NCI-H82 (cell line): Measurements from ENCODE around the gene MAGEA9B.
A peak's percentile ranks its signal among the peaks of the same experiment; 100 is the strongest.
"Not testable (repeated sequence)": the region's sequence is repeated elsewhere in the genome, so short reads cannot be mapped to it uniquely, and the experiment has no call there.

ENCODE experiments used
- DNase-seq: peaks from one replicate; lab custom pipeline; 2025; lab: John Stamatoyannopoulos, UW

Gene MAGEA9B, protein sequence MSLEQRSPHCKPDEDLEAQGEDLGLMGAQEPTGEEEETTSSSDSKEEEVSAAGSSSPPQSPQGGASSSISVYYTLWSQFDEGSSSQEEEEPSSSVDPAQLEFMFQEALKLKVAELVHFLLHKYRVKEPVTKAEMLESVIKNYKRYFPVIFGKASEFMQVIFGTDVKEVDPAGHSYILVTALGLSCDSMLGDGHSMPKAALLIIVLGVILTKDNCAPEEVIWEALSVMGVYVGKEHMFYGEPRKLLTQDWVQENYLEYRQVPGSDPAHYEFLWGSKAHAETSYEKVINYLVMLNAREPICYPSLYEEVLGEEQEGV

DNA sequence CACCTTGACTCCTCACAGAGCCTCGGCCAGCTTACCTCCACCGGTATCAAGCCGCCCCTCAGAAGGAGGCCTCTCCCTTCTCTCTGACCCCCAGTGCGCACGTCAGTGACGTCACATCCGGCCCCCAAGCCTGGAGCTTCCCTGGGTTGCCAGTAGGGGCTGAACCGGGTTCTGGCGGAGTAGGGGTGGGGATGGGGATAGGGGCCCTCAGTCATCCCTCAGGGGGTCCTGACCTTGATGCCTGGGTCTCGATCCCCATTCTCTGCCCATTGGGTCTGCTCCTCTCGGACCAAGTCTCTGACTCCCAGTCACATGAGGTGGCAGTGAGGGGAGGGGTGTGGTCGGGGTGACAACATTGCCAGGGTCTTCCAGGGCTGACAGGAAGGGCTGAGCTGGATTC lies at the start of gene MAGEA9B:
MAGEA9B (minus strand) TSS at position 101 of the 400 bp plus-strand sequence. CDS start 4,280 bp downstream, outside the sequence.
- DNase-seq = not testable (repeated sequence)

DNA sequence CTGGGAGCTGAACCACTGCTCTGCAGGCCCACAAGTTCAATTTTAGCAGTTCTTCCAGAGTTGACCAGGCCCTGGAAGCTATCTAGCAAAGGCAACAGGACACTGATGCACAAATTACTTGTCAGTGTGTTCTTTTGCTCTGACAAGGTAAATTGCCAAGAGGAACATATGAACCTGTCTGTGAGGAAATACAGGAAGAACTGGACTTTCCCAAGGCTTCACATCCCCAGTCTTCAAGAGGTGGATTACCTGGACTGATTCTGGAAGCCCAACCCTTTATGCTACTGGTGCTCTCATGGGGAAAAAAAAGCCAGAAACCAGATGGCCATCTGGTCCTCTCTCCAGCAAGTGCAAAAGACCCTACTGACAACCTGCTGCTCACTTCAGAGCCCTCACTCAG lies 46.3 kb upstream of the MAGEA9B start:
- DNase-seq = no peak

DNA sequence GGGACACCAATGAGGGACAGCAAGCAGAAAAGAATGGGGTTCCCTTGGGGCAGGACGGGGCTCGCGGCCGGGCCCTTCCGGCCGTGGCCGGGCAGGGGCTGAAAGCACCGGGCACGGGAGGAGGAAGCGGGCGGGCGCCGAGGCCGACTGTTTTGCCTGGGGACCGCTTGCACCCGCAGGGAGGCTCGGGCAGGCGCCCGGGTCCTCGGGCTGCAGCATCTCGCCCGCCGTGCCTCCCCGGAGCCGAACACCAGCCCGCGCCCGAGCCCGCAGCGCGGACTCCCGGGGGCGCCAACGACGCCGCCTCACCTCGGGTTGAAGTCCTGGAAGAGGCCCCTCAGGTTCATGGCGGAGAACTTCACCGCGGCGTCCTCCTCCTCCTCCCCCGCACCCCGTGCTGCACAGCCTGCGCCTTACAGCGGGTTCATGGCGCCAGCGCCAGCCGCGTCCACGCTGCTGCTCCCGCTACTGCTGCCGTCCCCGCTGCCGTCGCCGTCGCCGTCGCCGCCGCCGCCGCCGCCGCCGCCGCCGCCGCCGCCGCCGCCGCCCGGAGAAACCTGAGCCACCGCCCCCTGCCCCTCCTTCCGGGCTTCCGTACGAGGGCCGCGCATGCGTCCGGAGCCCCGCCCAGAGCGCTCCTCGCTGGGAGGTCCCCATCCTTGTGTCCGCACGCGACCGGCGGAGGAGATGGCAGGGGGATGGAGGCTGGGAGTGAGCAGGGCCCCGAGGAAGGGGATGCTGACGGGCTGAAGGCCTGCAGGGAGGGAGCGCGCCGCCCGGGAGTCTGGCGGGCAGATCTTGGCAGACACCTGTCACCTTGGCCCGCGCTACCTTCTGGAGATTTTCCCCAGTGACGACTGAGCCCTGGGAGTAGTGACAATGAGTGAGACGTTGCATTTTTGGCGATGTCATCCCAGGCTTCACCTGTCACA lies 44.2 kb upstream of the MAGEA9B start, which contains the start of gene TMEM185A:
TMEM185A (minus strand) TSS at position 559 of the 932 bp plus-strand sequence; CDS start at position 347, 212 bp downstream.
- peak; percentile 82 for DNase-seq

DNA sequence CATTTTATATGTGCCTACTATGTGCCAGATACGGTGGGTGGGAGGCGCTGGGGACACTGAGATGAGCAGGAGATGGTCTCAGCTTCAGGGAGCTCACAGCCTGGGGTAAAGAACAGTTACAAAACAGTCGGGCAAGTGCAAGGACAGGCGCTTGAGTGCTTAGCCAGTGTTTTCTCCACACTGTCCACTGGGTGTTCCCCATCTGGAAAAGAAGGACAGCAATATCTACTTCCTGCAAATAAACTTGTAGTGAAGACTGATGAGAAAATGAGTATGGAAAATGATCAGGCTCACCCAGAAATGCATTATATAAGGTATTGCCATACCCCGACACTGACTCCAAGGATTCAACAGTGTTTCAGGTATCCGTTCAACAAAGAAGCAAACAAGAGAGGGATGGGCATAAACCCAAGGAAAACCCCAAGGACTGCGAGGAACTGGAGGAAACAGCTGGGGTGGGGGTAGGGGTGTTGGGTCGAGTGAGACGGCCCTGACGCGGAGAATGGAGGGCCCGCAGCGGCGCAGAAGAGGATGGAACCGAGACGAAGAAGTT lies 43.5 kb upstream of the MAGEA9B start:
- DNase-seq = peak; percentile 47

DNA sequence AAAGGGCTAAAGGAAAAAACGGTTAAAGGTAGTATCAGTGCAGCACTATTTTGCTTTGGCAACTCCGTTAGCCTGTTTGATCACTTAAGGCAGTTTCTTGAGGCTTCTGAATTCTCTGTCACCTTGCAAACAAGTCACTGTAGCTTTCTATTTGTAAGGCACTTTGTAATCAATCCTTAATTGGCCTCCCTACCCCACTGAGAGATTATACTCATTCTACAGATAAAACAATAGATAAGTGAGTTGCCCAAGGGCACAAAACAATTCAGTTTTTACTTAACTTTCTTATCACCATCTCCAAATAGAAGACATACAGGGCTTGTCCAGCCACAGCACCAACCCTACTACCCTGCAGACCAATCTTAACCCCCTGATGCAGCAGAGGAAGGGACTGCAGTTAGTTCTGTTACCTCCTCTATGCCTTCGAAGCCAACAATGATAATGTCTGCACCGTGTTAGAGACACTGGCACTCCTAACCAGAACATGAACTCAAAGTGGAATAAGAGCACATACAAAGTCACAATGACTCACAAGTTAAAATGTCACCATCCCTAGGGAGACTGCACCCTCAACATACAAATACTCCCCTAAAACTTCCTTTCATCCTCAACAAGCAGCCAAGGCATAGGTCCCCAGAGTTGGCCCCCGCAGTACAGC lies 42.6 kb upstream of the MAGEA9B start:
- no peak for DNase-seq

DNA sequence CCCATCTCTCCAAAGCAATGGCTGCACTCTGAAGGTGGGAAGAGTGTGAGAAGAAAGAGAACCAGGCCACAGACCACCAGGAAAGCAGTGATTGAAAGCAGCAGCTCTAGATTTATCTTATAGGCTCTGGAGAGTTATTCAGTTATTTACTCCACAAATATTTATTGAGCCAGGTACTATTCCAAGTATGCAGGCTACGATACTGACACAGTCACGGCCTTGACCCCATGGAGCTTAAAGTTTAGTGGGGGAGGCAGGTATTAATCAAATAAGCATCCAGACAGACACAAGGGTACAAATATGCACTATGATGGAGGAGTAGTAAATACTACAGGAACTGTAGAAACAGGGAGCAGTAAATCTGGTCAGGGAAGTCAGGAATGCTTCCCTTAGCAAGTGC lies 41.5 kb upstream of the MAGEA9B start:
- no peak for DNase-seq

DNA sequence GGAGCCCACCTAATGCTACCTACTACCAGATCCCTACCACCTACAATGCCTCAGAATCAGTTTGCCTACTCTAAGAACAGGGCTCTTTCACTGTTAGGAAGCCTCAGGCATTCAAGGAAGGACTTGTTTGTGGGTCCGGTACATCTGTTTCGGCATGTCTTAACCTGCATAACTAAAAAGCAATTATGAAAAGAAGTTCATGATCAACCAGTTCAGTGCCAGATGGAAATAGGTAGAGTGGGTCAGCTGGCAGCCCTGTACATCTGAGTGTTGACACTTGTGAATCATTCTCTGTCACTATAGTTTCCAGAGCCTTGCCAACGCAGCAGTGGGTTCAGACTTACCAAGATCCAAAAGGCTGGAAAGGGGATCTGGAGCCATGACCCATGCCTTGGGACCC lies 41.0 kb upstream of the MAGEA9B start:
- DNase-seq = no peak

DNA sequence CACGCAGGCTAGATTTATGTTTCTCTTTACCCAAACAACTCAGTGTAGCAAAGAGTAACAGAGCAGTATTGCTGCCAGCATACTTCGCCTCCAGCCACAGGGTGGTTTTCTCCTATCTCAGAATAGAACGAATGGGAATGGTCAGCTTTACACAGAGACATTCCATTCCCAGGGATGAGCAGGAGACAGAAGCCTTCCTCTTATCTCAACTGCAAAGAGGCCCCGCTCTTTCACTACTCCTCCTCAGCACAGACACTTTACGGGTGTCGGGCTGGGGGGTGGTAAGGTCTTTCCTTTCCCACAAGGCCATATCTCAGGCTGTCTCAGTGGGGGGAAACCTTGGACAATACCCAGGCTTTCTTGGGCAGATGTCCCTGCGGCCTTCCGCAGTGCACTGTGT lies 39.6 kb upstream of the MAGEA9B start:
- DNase-seq = not testable (repeated sequence)

DNA sequence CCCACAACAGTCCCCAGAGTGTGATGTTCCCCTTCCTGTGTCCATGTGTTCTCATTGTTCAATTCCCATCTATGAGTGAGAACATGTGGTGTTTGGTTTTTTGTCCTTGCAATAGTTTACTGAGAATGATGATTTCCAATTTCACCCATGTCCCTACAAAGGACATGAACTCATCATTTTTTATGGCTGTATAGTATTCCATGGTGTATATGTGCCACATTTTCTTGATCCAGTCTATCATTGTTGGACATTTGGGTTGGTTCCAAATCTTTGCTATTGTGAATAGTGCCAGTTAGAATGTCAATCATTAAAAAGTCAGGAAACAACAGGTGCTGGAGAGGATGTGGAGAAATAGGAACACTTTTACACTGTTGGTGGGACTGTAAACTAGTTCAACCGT lies 32.4 kb upstream of the MAGEA9B start:
- not testable (repeated sequence) for DNase-seq

DNA sequence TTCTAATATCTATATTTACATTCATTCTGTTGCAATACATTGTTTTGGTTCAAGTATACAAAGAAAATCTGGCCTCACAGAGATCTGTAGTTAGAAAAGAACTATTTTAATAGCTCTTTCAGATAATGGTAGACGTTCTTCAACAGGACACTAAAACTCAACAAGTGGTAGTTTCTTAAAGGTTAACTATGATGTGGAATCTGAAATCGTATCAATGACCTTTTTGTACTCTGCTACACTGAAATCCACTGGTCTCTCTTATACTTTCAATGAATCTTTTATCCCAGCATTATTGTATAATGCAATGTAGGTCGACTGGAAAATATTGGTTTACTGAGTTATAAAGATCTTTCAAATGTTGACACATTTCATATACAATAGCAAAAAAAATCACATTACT lies 31.6 kb upstream of the MAGEA9B start:
- DNase-seq = no peak

DNA sequence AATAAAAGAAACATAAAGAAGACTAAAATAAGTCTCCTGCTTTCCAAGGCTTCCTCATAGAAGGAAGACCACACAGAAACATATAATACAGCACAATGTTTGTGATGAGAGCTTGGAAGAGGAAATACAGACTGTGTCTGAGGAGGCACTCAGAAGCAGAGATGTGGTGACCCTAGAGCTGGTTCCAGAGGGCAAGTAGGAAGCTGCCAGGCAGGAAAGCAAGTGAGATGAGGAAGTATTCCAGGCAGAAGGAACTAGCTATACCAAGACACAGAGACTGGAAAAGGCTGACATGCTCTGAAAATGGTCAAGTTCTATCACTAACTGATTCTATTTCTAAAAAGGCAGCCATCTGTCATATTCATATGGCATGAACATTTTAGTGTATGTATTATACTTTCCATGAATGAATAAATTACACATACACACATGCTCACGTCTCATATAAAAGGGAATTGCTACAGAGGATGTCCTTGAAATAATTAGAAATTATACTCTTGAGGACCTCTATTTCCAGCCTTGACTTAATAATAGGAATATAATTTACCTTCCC lies 24.4 kb upstream of the MAGEA9B start:
- no peak for DNase-seq

DNA sequence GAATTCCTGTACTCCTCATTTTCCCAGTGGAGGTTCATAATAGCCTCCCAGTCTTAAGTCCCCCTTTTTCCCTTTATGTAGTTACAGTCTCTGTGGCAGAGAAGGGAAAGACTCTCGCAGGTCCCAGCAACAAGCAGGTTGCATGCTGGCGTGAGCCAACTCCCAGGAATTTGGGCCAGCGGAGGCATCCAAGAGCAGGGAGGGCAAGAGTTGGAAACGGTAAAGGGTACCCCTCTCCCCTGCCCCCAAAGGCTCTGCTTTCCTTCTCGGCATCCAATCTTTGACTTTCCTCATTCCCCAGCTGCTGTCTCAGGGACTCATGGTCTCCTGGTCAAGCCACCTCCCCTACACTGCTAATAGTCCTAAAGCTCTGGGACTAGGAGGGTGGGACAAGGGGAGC lies 23.3 kb upstream of the MAGEA9B start:
- no peak for DNase-seq

DNA sequence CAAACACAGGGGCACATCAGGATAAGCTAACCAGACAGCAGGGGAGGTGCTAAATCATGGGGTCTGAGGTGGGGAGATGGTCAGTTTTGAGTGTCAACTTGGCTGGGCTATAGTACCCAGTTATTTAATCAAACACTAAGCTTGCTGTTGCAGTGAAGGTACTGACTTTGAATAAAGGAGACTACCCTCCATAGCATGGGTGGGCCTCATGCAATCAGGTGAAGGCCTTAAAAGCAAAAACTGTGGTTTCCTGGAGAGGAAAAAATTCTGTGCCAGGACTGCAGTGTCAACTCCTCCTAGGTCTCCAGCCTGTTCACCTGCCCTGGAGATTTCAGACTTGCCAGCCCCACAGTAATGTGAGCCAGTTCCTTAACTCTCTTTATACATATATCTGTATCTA lies 20.4 kb upstream of the MAGEA9B start:
- no peak for DNase-seq

DNA sequence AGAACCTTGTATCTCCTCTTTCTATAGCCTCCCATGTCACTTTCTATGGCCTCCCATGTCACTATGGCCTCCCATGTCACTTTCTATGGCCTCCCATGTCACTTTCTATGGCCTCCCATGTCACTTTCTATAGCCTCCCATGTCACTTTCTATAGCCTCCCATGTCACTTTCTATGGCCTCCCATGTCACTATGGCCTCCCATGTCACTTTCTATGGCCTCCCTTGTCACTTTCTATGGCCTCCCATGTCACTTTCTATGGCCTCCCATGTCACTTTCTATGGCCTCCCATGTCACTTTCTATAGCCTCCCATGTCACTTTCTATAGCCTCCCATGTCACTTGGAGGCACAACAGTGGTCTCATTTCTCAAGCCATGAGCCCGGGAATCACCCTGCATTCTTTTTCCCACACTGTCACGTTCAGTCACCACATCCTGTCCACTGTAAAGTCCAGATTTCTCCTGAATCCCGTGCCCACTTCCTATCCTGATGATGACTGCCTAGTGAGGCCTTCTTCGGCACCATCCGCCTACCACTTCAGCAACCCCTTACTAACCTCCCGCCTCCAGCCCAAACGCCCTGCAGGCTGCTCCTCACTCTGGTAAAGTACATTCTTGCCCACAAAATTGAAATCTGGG lies 18.1 kb upstream of the MAGEA9B start:
- not testable (repeated sequence) for DNase-seq

DNA sequence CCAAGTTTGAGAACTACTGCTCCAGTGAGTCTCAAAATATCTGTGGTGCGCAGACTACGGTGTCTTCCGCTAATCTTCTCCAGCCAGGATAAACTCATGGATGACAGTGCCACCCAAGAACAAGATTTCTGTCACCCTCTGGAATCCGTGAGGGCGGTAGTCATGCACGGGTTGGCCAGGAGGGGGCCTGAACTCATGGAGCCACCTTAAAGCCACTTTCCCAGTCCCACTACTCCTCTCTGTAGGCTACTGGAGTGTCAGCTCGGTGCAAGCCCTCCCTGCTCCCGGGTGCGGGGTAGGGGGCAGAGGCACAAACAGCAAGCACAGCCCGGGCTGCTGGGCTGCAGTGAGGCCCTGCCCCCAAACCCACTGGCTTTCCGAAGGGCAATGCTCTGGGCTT lies 11.3 kb upstream of the MAGEA9B start:
- DNase-seq = not testable (repeated sequence)

DNA sequence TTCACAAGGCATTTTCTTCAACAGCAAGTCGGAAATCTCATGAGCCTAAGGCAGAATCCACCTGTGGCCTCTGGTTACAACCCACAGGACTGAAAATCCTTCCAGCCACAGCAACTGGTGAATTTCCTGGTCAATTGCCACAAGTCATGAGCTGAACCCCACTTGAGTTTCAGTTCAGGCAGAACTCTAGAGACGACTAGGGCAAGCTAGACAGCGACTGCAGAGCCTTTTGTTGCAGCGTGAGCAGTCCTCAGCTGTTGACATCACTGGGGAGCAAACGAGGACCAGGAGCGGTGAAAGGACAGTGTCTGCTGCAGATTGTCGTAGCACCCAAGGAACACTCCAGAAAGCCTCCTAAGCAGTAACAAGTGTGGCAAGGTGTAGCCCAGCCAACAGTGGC lies 8.7 kb upstream of the MAGEA9B start:
- not testable (repeated sequence) for DNase-seq

DNA sequence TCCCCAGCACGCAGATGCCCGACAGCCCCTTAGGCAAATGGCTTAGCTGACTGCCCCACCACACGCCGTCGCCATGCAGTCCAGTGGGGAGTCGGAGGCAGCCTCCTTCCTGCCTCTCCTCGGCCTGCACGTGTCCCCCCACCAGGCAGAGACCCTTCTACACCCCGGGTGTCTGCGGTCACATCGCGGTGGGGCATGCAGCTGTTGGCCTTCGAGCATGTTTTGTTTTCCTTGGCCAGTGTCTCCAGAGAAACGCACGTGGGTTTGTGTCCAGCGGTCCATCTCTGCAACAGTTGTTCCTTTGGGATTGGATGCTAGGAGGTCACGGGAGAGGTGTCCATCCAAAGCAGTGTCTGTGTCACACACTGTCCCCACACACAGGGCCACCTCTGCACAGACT lies 8.0 kb upstream of the MAGEA9B start, which contains the start of gene HSFX2:
HSFX2 (minus strand) TSS at position 101 of the 400 bp plus-strand sequence. CDS start 614 bp downstream, outside the sequence.
- not testable (repeated sequence) for DNase-seq

DNA sequence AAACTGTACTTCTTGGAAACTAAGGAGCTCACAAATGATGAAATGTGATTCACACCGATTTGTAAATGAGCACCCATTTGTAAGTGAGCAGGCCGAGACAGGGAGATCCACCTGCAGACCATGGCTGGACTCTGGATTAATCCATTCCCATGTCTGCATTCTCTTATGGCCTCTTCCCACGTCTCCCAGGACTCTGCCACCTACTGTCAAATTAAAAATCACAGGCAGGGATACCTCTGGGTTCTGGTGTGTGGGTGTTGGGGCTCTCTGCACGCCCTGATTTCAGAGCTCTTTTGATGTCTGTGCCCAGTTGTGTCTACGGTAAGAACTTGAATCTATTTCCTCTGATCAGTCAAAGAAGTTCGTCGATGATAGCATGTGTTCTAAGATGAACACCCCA lies 3.7 kb upstream of the MAGEA9B start:
- not testable (repeated sequence) for DNase-seq

DNA sequence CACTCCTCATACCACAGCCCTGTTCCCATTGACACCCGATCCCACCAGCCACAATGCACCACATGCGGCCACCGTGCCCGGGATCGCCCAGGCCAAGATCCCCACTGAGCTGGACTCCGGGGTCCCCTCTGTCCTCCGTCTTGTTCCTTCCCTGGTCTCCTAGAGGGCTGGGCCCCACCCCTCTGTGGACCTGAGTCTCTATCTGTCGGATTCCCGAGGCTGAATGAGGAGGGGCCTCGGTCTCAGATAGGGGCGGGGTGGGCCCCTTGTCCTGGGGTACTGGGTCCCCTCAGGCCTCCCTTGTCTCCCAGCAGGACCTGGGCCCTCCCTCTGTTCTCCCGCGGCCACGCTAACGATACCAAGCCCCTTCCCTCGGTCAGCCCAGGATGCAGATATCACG lies 1.6 kb downstream of the MAGEA9B start:
- DNase-seq = not testable (repeated sequence)

DNA sequence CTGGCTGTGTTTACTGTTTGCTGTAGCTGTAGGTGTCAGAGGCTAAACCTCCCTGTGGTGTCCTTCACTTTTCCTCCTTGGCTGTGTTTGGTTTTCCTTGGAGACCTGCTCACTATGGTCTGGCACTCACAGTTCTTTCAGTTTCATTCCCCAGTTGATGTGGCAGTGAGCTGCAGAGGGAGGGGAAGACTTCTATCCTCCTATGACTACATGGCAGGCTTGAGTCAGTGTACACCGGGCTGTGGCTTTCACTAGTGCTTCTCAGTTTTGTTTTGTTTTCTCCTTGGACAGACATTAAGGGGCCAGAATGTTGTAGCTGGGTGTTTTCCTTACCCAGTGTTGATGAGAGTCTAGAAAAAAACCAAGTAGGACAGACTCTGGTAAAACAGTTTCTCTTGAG lies 13.8 kb downstream of the MAGEA9B start:
- DNase-seq = not testable (repeated sequence)

DNA sequence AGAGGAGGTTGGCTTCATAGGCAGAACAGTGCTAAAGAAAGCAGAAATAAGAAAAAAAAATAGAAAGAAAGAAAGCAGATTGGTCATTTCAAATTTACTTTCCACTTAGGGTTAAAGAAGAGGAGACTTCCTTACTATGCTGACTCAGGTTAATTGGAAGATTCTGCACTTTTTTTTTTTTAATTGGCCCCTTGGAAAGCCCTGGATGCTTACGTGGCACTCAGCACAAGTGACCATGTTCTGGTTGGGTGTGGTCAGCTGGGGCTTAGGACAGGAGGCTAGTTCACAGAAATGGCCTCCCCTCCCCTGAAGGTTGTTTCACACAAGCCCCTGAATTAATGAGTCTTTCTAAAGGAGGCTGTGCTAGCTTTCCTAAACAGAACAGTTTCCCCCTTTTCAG lies 14.5 kb downstream of the MAGEA9B start:
- no peak for DNase-seq
